ENCODE results near the gene HSPB6. TPM values are rescaled to one million over a fixed set of nuclear protein-coding genes. Genes with fewer than 3 reads are reported as not detected.
"Not testable (repeated sequence)": the region's sequence is repeated elsewhere in the genome, so short reads cannot be mapped to it uniquely, and the experiment has no call there.

The HSPB6 gene, protein sequence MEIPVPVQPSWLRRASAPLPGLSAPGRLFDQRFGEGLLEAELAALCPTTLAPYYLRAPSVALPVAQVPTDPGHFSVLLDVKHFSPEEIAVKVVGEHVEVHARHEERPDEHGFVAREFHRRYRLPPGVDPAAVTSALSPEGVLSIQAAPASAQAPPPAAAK
- polyA plus RNA-seq, result not detected

DNA sequence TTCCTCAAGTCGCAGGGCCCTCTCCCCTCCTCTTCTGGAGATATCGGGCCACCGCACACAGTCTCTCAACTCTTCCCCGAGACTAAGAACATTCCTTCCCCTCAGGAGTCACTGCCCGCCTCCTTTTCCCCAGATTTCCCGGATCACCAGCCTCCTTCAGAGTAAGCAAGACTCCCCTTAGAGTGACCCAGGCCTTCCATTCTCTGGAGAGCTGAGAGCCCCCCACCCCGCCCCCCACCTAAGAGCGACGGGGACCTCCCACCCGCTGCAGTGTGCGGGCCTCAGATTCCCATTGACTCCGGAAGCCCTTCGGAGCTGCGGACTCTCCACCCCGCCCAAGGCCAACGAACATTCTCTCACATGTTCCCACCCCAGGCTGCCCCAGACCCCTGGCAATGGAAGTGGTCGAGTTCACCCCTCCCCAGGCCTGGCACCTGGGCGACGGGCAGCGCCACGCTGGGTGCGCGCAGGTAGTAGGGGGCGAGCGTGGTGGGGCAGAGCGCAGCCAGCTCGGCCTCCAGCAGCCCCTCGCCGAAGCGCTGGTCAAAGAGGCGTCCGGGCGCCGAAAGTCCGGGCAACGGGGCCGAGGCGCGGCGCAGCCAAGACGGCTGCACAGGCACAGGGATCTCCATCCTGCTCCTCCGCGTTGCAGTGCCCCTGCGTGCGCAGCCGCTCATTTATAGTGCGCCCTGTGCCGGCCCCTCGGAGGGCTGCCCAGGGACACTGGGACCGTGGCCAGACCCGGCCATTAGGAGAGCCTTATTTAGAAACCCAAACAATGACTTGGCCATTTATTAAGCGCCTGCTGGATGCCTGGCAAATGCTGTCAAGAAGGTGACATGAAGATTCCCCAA is at the start of gene HSPB6:
TSS of gene HSPB6 (minus strand) at position 653 of the 854 bp plus-strand sequence. CDS start at position 632, 21 bp downstream.
- Mint-ChIP-seq H3K4me3 (peak within 1 kb of the TSS; percentile 96 to 99 (median 97)), H3K9me3 (peaks cover 0 to 2% (median 0%) of the 10 kb centered on the region in 3 donors), H3K27me3 (peaks cover 13% of the 10 kb centered on the region), H3K4me1 (peaks cover 6 to 10% (median 9%) of the 10 kb centered on the region in 3 donors), H3K36me3 (no peaks in the 10 kb centered on the region), H3K27ac (peak within 1 kb of the TSS; percentile 91 to 100 (median 96))

DNA sequence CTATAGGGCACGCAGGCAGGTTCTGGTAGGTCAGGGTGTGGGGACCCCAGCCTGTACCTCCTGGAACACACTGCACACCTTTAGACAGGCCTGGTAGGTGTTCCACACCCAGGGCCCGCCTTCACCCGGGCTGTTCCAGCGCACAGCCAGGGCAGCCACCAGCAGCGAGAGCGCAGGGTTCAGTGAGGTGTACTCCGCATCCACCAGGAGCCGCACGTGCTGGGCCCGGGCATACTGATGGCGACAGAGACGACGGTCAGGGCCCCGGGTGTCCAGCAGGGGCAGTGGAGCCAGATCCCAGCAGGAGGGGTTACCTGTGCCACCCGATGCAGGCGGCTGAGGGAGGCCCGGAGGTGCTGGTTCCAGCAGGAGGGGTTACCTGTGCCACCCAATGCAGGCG is 49.8 kb upstream of the HSPB6 start:
- no peak overlapping the region for H3K27ac Mint-ChIP-seq
- peaks cover 0 to 7% (median 4%) of the 10 kb centered on the region in 3 donors for H3K4me1 Mint-ChIP-seq
- H3K9me3 Mint-ChIP-seq, result peaks cover 0 to 3% (median under 1%) of the 10 kb centered on the region in 3 donors
- H3K27me3 Mint-ChIP-seq, result peaks cover 17% of the 10 kb centered on the region
- H3K36me3 Mint-ChIP-seq, result peaks cover 1% of the 10 kb centered on the region
- H3K4me3 Mint-ChIP-seq, result no peak overlapping the region

DNA sequence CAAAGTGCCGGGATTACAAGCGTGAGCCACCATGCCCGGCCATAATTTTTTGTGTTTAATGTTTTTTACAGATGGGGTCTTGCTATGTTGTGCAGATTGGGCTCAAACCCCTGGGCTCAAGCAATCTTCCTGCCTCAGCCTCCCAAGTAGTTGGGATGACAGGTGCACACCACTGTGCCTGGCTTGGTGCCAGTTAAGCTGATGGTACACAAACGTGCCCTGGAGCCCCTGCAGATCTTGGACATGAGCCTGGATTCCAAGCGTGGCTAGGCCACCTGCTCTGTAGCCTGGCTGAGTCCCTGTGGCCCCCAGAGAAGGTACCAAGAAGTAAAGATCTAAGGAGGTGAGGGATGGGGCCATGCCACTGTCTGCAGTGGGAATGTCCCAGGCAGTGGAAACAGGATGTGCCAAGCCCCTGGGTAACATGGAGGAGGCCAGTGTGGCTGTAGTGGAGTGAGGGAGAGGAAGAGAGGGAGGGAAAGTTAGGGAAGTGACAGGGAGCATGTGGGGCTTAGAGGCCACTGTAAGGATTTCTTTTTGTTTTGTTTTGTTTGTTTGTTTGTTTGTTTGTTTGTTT is 48.8 kb upstream of the HSPB6 start:
- no peak overlapping the region for H3K4me3 Mint-ChIP-seq
- H3K9me3 Mint-ChIP-seq, result peaks cover 0 to 3% (median 2%) of the 10 kb centered on the region in 3 donors
- peak overlapping the region in 1 of 3 donors; percentile 53 for H3K27ac Mint-ChIP-seq
- H3K36me3 Mint-ChIP-seq, result peaks cover 1% of the 10 kb centered on the region
- H3K27me3 Mint-ChIP-seq, result peaks cover 15% of the 10 kb centered on the region
- peaks cover 0 to 6% (median 4%) of the 10 kb centered on the region in 3 donors for H3K4me1 Mint-ChIP-seq

DNA sequence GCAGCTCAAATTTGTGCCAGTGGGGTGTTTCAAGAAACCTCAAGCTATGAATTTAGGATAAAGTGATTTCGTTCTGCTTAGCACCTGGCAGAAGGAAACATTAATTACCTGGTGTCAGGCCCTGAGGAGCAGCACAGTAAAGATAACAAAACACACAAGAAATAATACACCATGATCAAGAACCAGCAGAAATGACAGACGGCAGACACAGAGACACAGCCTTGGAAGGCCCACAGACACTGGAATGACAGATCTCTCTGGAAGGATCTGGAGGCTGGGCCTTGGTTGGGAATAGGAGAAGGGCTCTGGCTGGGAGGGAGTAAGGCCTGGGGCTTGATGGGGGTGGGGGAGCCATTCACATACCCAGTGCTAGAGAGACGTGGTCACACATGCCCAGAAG is 45.0 kb upstream of the HSPB6 start:
- Mint-ChIP-seq H3K27me3 (peaks cover 8% of the 10 kb centered on the region), H3K9me3 (peaks cover 0 to 3% (median 2%) of the 10 kb centered on the region in 3 donors), H3K27ac (no peak overlapping the region), H3K36me3 (no peaks in the 10 kb centered on the region), H3K4me1 (peaks cover 0 to 6% (median 4%) of the 10 kb centered on the region in 3 donors), H3K4me3 (no peak overlapping the region)

DNA sequence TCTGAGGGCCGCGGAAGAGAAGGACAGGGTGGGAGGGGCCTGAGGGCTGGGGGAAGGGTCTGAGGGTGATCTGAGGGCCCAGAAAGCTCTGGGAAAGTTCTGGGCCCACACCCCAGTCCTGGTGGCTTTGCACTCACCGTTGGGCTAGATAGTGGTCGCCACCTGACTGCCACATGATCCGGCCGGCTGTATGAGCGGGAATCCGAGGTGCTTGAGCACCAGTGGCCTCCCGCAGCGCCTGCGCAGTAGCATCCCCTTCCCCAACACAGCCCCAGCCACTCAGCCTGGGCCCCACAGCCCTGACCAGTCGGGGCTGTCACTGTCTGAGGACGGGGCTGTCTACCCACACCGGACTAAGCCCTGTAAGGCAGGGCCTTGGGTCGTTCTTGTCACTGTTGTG is 40.8 kb upstream of the HSPB6 start:
- Mint-ChIP-seq H3K27me3 (peaks cover 11% of the 10 kb centered on the region), H3K9me3 (peaks cover 0 to 3% (median 2%) of the 10 kb centered on the region in 3 donors), H3K4me1 (no peaks in the 10 kb centered on the region), H3K27ac (no peak overlapping the region), H3K4me3 (no peak overlapping the region), H3K36me3 (no peaks in the 10 kb centered on the region)

DNA sequence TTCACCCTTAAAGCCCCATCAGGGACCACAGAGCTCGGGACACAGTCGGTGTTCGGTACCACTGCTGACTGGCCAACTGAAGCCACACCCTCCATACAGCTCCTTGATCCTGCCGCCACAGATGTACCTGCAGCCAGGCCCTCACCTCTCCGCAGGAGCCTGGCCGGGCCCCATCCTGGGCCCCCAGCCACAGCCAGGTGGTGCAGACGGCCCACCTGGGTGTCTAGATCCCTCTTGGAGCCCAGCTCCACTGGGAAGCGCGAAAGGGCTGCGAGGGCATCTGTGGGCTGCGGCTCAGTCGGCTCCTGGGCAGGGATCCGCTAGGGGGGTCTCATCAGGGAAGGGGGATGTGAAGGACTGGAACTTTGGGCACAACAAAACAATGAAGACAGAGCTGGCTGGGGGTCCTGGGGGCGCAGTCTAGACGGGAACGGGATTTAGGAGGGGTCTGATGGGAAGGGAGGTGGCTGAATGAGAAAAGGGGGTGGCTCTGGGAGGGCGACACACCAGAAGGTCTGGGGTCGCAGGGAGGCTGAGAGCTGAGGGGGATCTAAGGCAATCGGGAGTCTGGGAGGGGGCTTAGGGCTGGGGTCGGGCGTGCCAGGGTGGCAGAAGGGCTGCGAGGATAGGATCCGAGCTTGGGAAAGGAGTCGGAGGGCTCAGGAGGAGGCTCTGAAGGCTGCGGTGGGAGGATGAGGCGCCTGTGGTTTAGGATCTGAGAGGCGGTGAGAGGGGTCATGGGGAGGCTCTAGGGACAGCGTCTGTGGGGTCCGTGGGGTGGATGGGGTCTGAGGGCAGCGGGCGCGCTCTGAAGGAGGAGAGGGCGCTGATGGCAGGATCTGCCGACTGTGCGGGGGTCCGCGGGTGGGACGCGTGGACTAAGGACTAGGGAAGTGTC is 40.1 kb upstream of the HSPB6 start:
- Mint-ChIP-seq H3K27ac (no peak overlapping the region), H3K36me3 (no peaks in the 10 kb centered on the region), H3K9me3 (peaks cover 0 to 2% (median 2%) of the 10 kb centered on the region in 3 donors), H3K4me3 (peak overlapping the region in 1 of 4 donors; percentile 57), H3K4me1 (no peaks in the 10 kb centered on the region), H3K27me3 (peaks cover 11% of the 10 kb centered on the region)

DNA sequence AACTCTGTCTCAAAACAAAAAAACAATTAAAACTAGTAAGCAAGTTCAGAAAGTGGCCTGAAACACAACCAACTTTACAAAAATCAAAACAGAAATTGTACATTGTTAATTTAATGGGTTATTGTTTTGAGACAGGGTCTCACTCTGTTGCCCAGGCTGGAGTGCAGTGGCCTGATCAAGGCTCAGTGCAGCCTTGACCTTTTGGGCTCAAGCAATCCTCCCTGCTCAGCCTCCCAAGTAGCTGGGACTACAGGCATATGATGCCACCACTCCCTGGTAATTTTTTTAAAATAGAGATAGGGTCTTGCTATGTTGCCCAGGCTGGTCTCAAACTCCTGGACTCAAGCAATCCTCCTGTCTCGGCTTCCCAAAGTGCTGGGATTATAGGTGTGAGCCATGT is 38.7 kb upstream of the HSPB6 start:
- not testable (repeated sequence) for H3K9me3 Mint-ChIP-seq, H3K36me3 Mint-ChIP-seq, H3K4me3 Mint-ChIP-seq, H3K4me1 Mint-ChIP-seq
- Mint-ChIP-seq H3K27me3 (peaks cover 18% of the 10 kb centered on the region), H3K27ac (peak overlapping the region in 1 of 3 donors; percentile 13)

DNA sequence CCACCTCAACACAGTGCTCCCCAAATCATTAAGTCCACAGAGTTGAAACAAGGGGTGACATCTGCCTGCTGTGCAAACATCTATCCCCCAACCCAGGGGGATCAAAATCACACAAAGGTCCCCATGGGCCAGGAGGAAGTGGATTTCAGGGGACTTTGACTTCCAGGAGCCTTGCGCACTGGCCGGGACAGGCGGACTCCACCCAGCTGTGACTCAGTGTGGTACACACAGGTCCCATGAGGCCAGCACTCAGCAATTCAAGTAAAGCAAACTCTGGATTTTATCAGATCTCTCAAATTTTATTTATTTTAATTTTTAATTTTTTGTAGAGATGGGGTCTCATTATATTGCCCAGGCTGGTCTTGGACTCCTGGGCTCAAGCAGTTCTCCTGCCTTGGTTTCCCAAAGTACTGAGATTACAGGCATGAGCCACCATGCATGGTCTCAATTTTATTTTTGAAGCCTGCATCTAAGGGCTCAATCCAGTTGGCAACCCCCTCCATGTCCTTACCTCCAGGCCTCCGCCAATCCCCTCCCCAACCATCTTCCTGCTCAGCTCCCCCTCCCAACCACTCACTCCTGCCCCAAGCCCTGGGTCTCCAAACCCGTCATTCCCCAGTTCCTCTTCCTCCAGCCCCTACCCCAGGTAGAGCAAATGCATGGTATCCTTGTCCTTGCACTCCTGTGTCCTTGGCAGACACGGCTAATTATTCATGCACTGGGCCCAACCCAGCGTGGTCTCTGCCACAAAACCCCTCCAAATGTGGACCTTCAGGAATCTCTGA is 36.7 kb upstream of the HSPB6 start:
- Mint-ChIP-seq H3K27ac (no peak overlapping the region), H3K36me3 (no peaks in the 10 kb centered on the region), H3K9me3 (no peaks in the 10 kb centered on the region), H3K4me3 (no peak overlapping the region), H3K4me1 (no peaks in the 10 kb centered on the region), H3K27me3 (peaks cover 18% of the 10 kb centered on the region)

DNA sequence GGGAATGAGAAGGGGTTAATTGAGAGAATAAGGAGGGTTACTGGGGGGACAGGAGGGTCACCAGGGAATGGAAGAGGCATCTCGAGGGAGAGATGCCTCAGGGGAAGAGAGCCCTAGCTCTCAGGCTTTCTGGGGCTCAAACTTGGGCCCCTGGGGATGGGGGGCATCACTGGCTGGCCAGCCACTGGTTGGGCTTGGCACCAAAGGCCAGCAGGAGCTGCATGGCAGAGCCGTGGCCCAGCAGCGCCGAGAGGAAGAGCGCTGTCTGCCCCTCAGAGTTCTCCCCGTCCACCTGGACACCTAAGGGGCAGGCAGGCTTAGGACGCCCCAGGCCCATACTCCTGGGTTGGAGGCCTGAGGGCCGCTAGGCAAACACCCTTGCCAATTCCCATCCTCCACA is 36.1 kb upstream of the HSPB6 start:
- H3K27me3 Mint-ChIP-seq, result peaks cover 15% of the 10 kb centered on the region
- no peaks in the 10 kb centered on the region for H3K4me1 Mint-ChIP-seq
- no peak overlapping the region for H3K4me3 Mint-ChIP-seq
- no peaks in the 10 kb centered on the region for H3K9me3 Mint-ChIP-seq
- no peak overlapping the region for H3K27ac Mint-ChIP-seq
- no peaks in the 10 kb centered on the region for H3K36me3 Mint-ChIP-seq

DNA sequence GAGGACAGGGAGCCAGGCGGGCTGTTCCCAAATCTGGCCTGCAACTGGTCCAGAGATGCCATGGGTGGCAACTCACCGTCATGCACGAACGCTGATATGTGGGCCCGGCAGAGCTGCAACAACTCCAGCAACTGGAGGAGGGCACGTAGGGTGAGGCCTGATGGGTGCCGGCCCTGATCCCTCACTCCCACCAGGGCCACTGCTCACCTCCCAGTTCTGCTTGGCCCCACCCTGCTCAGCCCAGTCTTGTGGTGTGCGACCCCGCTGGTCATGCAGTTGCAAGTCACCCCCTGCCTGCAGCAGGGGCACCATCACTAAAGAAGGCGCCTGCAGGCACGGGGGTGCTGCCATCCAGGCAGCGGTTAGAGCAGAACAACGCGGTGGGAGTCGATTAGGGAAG is 35.5 kb upstream of the HSPB6 start:
- H3K27ac Mint-ChIP-seq, result no peak overlapping the region

DNA sequence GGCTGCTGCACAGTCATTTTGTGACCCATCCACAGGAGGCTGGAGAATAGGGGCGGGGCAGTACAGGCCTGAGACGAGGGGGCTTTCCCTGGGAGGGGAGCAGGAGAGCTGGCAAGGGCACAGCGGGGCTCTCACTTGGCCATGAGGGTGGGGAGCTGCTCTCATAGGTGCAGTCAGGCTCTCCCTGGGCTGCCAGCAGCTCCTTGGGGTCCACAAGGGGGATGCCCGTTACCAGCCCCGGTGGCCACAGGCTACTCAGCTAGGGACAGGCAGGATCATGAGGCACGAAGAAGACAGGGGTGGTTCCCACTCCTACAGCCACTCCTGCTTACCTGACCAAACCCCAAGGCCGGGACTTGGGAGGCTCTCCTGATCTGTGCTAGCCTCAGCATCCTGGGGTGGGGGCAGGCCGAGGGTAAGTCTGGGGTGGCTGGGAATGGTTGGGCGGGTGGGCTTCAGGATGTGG is 35.0 kb upstream of the HSPB6 start:
- Mint-ChIP-seq H3K27ac (no peak overlapping the region), H3K4me3 (no peak overlapping the region), H3K27me3 (peaks cover 12% of the 10 kb centered on the region), H3K36me3 (no peaks in the 10 kb centered on the region), H3K4me1 (no peaks in the 10 kb centered on the region), H3K9me3 (no peaks in the 10 kb centered on the region)

More for the DNA sequence above, 35.5 kb upstream of the HSPB6 start:
- no peaks in the 10 kb centered on the region for H3K36me3 Mint-ChIP-seq
- no peaks in the 10 kb centered on the region for H3K4me1 Mint-ChIP-seq
- no peak overlapping the region for H3K4me3 Mint-ChIP-seq
- H3K27me3 Mint-ChIP-seq, result peaks cover 15% of the 10 kb centered on the region
- H3K9me3 Mint-ChIP-seq, result no peaks in the 10 kb centered on the region

DNA sequence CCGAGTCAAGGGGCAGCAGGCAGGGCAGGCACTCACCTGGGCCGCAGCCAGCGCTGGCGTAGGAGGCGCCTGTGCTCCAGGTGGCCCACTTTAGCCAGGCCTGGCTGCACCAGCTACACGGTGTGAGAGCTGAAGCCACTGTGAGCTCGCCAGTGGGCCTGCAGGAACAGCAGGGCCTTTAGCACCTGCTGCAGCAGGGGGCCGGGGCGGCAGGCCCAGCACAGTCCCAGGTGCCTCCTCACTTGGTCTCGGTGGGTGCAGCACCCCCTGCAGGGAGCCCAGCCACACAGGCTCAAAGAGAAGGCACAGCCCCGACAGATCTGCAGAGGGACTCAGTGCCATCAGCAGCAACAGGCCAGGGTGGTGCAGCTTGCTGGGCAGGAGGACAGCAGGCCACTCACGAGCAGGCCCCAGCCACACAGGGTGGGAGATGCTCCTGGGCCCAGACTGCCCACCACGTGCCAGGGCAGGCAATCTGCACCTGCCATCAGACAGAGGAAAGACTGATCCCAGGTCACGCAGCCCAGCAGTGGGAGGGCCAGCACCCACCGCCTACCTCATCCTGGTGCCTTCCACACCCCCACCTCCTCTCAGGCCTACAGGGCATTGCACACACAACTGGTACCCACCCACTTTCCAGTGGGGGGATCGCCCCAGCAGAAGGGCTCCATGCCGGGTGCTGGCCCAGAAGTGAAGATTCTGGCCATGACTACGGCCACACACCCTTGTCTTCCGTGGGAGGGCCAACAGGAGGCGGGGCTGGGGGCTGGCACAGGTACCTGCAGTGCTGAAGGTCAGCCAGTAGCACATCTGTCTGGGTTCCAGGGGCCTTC is 34.4 kb upstream of the HSPB6 start:
- Mint-ChIP-seq H3K27ac (no peak overlapping the region), H3K9me3 (no peaks in the 10 kb centered on the region), H3K27me3 (peaks cover 9% of the 10 kb centered on the region), H3K36me3 (no peaks in the 10 kb centered on the region), H3K4me1 (no peaks in the 10 kb centered on the region), H3K4me3 (no peak overlapping the region)

Measured in IgD-negative memory B cell (primary cell).